Activated T-cell treated with anti-CD3 and anti-CD28 coated beads, Interleukin-2, amount 50 U/mL, for 48 hours (primary cell): Measurements from ENCODE around the gene ASPG.

Experiments
- DNase-seq, 2 experiments: peaks; one replicate each; pipeline ENCODE4 v3.0.0-alpha.2; 2020

The ASPG gene

GRCh38 chr14:104076743-104077142, 8.8 kb upstream of the ASPG start:
- DNase-seq: no peak

GRCh38 chr14:104078031-104078455, 7.5 kb upstream of the ASPG start:
- DNase-seq: peak; percentile 90 to 91

- no peak for DNase-seq
Measured at GRCh38 chr14:104080376-104081260, 4.9 kb upstream of the ASPG start.

GRCh38 chr14:104081261-104081835, 4.2 kb upstream of the ASPG start:
- DNase-seq: no peak

- no peak for DNase-seq
Measured at GRCh38 chr14:104081951-104082464, 3.5 kb upstream of the ASPG start.

GRCh38 chr14:104082807-104083206, 2.7 kb upstream of the ASPG start:
- DNase-seq: no peak

- DNase-seq: no peak
Measured at GRCh38 chr14:104084251-104085002, 1.1 kb upstream of the ASPG start.

GRCh38 chr14:104085889-104086201, 345 bp downstream of the ASPG start:
- DNase-seq: no peak

- DNase-seq: no peak
Measured at GRCh38 chr14:104086210-104086660, 735 bp downstream of the ASPG start.

GRCh38 chr14:104086661-104087461, 1.4 kb downstream of the ASPG start:
- no peak for DNase-seq

- no peak for DNase-seq
Measured at GRCh38 chr14:104087505-104087904, 2.0 kb downstream of the ASPG start.

GRCh38 chr14:104087981-104088850, 2.7 kb downstream of the ASPG start:
- no peak for DNase-seq

GRCh38 chr14:104090071-104090748, 4.7 kb downstream of the ASPG start:
- no peak for DNase-seq

- DNase-seq: no peak
Measured at GRCh38 chr14:104091061-104091926, 5.8 kb downstream of the ASPG start.

- no peak for DNase-seq
Measured at GRCh38 chr14:104091927-104092771, 6.6 kb downstream of the ASPG start.

GRCh38 chr14:104092931-104093365, 7.4 kb downstream of the ASPG start:
- no peak for DNase-seq

GRCh38 chr14:104093366-104094055, 8.0 kb downstream of the ASPG start:
- no peak for DNase-seq

GRCh38 chr14:104094056-104094708, 8.7 kb downstream of the ASPG start:
- no peak for DNase-seq
